Sciatic nerve (tissue), 2 donors: Measurements from ENCODE around the gene SHROOM1. TPM values are rescaled to one million over a fixed set of nuclear protein-coding genes. Genes with fewer than 3 reads are reported as not detected.
A peak's percentile ranks its signal among the peaks of the same experiment; 100 is the strongest.
"Not testable (repeated sequence)": the region's sequence is repeated elsewhere in the genome, so short reads cannot be mapped to it uniquely, and the experiment has no call there.

Experiments used
- ATAC-seq: fragments of 200-7000 bp; cut with Tn5 transposase; one replicate; pipeline ENCODE4 v1.9.1; 2020; ENCODE audit warnings: mild to moderate bottlenecking, moderate library complexity
- DNase-seq: peaks from one replicate; pipeline ENCODE4 v3.0.0-alpha.2; 2020; ENCODE audit warnings: low spot score
- intact Hi-C: fragments of 100-400 bp; cut with DNase I; formaldehyde crosslinking; loops from one replicate; pipeline ENCODE4 v1.14.2; 2022
- total RNA-seq: library from RNA; stranded (reverse); fragmentation: NEBNext Ultra II Directional; extraction: Animal tissue kit (Norgen Biotek cat#: 25700); gene quantifications from one replicate; pipeline ENCODE4 v1.2.1, GENCODE V29; 2021
- donor health status: DM: no; HTN: no; CAD: no.
- donor health status: DM: no; HTN: no; CAD: no.

Gene SHROOM1
- total RNA-seq: 33.3 TPM

- peak; percentile 74 for ATAC-seq
- intact Hi-C loops: no loop called here
- peak; percentile 81 for DNase-seq
Observed at GRCh38 chr5:132830436-132831094, at the start of gene SHROOM1. TSS of gene SHROOM1 (minus strand) at chr5:132830647. CDS start at chr5:132826140, 4,507 bp downstream.

GRCh38 chr5:132877938-132878337, 47.5 kb upstream of the SHROOM1 start:
- no peak for ATAC-seq
- DNase-seq: no peak
- intact Hi-C loops: no loop called here

GRCh38 chr5:132877466-132877865, 47.0 kb upstream of the SHROOM1 start:
- ATAC-seq (no peak), DNase-seq (no peak)
- intact Hi-C loops: no loop called here

GRCh38 chr5:132876020-132876759, 45.7 kb upstream of the SHROOM1 start:
- intact Hi-C loops: no loop called here
- ATAC-seq: no peak
- DNase-seq: no peak

GRCh38 chr5:132873930-132874271, 43.5 kb upstream of the SHROOM1 start:
- no peak for ATAC-seq

GRCh38 chr5:132873119-132873929, 42.9 kb upstream of the SHROOM1 start, which contains the start of gene LEAP2:
TSS of gene LEAP2 (plus strand) at chr5:132873668. CDS start at chr5:132873695, 27 bp downstream.
- intact Hi-C loops: no loop called here
- DNase-seq (no peak), ATAC-seq (no peak)

More at GRCh38 chr5:132873930-132874271, 43.5 kb upstream of the SHROOM1 start:
- DNase-seq: no peak
- intact Hi-C loops: no loop called here

- intact Hi-C loops: no loop called here
- ATAC-seq: no peak
Observed at GRCh38 chr5:132872788-132873118, 42.3 kb upstream of the SHROOM1 start.

GRCh38 chr5:132871459-132872284, 41.2 kb upstream of the SHROOM1 start:
- no peak for ATAC-seq
- DNase-seq: no peak
- intact Hi-C loops: no loop called here

More at GRCh38 chr5:132872788-132873118, 42.3 kb upstream of the SHROOM1 start:
- no peak for DNase-seq

GRCh38 chr5:132870801-132871200, 40.4 kb upstream of the SHROOM1 start:
- no peak for DNase-seq
- intact Hi-C loops: no loop called here
- ATAC-seq: no peak

GRCh38 chr5:132868754-132869153, 38.3 kb upstream of the SHROOM1 start:
- DNase-seq (no peak), ATAC-seq (no peak)
- intact Hi-C loops: no loop called here

GRCh38 chr5:132867046-132867451, 36.6 kb upstream of the SHROOM1 start:
- DNase-seq (no peak), ATAC-seq (no peak)
- intact Hi-C loops: no loop called here

GRCh38 chr5:132866342-132867045, 36.0 kb upstream of the SHROOM1 start, which contains the start of the genes GDF9 and UQCRQ:
TSS of gene GDF9 (minus strand) at chr5:132866469. CDS start at chr5:132864533, 1,936 bp downstream.
TSS of gene UQCRQ (plus strand) at chr5:132866642. CDS start at chr5:132866882, 240 bp downstream.
- DNase-seq: peak; percentile 95
- ATAC-seq: peak; percentile 100
- intact Hi-C loops: no loop called here

- peak; percentile 70 for ATAC-seq
- DNase-seq: no peak
- intact Hi-C loops: no loop called here
Observed at GRCh38 chr5:132865668-132866341, 35.4 kb upstream of the SHROOM1 start.

- no peak for DNase-seq
- intact Hi-C loops: no loop called here
- no peak for ATAC-seq
Observed at GRCh38 chr5:132860742-132861141, 30.3 kb upstream of the SHROOM1 start.

GRCh38 chr5:132859889-132860437, 29.5 kb upstream of the SHROOM1 start:
- DNase-seq: no peak
- no peak for ATAC-seq
- intact Hi-C loops: no loop called here

- intact Hi-C loops: no loop called here
- ATAC-seq (no peak), DNase-seq (no peak)
Observed at GRCh38 chr5:132856011-132856410, 25.6 kb upstream of the SHROOM1 start.

GRCh38 chr5:132854992-132855391, 24.5 kb upstream of the SHROOM1 start:
- intact Hi-C loops, ATAC-seq, DNase-seq: not testable (repeated sequence)
